Neural cell (in vitro differentiated cells): Measurements from ENCODE around the gene ACLY.

ENCODE experiments used
- EP300 ChIP-seq: fragments of 450-650 bp; conservative IDR thresholded peaks from 2 replicates; pipeline ENCODE4 v1.6.1; 2014; ENCODE audit warnings: antibody characterized with exemption, mild to moderate bottlenecking, moderate library complexity; ENCODE audit not compliant: poor library complexity, severe bottlenecking
- EZH2 ChIP-seq: fragments of 200-600, 300-800 bp; shearing (Covaris generic), sonication (generic); IDR thresholded peaks from 2 replicates; pipeline ENCODE4 v1.6.1; 2014; ENCODE audit warnings: antibody characterized with exemption, low read length, borderline replicate concordance, mild to moderate bottlenecking; ENCODE audit not compliant: insufficient read depth, poor library complexity, severe bottlenecking
- MXI1 ChIP-seq: fragments of 450-650 bp; conservative IDR thresholded peaks from 2 replicates; pipeline ENCODE4 v1.6.1; 2014; ENCODE audit warnings: antibody characterized with exemption, mild to moderate bottlenecking; ENCODE audit not compliant: poor library complexity, severe bottlenecking
- POLR2AphosphoS5 ChIP-seq: IDR thresholded peaks from 2 replicates; pipeline ENCODE4 v1.6.1; 2012
- RAD21 ChIP-seq: fragments of 450-650 bp; conservative IDR thresholded peaks from 2 replicates; pipeline ENCODE4 v1.6.1; 2014; ENCODE audit warnings: antibody characterized with exemption, mild to moderate bottlenecking, moderate library complexity
- SMC3 ChIP-seq: fragments of 450-650 bp; conservative IDR thresholded peaks from 2 replicates; pipeline ENCODE4 v1.6.1; 2014; ENCODE audit warnings: antibody characterized with exemption, mild to moderate bottlenecking, moderate library complexity; ENCODE audit not compliant: poor library complexity
- TF ChIP-seq, protein P1 (sequence below): fragments of 450-650 bp; IDR thresholded peaks from 2 replicates; pipeline ENCODE4 v1.5.1; 2014; ENCODE audit warnings: antibody characterized with exemption, mild to moderate bottlenecking, moderate library complexity; ENCODE audit not compliant: poor library complexity, severe bottlenecking
- TF ChIP-seq, protein P2 (sequence below): IDR thresholded peaks from 2 replicates; pipeline ENCODE4 v1.6.1; 2012; ENCODE audit warnings: borderline replicate concordance

DNA sequence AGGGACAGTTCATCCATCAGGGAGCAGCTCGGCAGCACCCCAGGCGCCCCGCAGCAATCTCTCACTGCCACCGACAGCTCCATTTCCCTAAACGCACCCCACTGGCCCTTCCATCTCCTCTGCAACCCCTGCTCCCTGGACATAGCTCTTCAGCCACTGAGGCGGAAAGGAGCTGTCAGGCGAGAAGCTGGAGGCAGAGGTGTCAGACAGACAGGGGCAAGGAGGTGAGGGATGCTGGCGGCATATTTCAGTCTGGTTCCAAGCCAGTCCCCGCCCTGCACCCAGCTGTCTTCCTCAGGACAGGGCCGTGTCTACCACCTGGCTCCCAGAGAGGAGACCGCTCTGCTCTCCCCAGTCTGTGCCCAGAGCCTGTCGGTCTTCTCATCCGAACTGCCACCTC is 9.7 kb downstream of the ACLY start:
- TF ChIP-seq, protein P1, sequence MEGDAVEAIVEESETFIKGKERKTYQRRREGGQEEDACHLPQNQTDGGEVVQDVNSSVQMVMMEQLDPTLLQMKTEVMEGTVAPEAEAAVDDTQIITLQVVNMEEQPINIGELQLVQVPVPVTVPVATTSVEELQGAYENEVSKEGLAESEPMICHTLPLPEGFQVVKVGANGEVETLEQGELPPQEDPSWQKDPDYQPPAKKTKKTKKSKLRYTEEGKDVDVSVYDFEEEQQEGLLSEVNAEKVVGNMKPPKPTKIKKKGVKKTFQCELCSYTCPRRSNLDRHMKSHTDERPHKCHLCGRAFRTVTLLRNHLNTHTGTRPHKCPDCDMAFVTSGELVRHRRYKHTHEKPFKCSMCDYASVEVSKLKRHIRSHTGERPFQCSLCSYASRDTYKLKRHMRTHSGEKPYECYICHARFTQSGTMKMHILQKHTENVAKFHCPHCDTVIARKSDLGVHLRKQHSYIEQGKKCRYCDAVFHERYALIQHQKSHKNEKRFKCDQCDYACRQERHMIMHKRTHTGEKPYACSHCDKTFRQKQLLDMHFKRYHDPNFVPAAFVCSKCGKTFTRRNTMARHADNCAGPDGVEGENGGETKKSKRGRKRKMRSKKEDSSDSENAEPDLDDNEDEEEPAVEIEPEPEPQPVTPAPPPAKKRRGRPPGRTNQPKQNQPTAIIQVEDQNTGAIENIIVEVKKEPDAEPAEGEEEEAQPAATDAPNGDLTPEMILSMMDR: no peak
- TF ChIP-seq EP300 (no peak), MXI1 (no peak), EZH2 (no peak), POLR2AphosphoS5 (no peak), RAD21 (no peak), SMC3 (no peak)
- TF ChIP-seq, protein P2, sequence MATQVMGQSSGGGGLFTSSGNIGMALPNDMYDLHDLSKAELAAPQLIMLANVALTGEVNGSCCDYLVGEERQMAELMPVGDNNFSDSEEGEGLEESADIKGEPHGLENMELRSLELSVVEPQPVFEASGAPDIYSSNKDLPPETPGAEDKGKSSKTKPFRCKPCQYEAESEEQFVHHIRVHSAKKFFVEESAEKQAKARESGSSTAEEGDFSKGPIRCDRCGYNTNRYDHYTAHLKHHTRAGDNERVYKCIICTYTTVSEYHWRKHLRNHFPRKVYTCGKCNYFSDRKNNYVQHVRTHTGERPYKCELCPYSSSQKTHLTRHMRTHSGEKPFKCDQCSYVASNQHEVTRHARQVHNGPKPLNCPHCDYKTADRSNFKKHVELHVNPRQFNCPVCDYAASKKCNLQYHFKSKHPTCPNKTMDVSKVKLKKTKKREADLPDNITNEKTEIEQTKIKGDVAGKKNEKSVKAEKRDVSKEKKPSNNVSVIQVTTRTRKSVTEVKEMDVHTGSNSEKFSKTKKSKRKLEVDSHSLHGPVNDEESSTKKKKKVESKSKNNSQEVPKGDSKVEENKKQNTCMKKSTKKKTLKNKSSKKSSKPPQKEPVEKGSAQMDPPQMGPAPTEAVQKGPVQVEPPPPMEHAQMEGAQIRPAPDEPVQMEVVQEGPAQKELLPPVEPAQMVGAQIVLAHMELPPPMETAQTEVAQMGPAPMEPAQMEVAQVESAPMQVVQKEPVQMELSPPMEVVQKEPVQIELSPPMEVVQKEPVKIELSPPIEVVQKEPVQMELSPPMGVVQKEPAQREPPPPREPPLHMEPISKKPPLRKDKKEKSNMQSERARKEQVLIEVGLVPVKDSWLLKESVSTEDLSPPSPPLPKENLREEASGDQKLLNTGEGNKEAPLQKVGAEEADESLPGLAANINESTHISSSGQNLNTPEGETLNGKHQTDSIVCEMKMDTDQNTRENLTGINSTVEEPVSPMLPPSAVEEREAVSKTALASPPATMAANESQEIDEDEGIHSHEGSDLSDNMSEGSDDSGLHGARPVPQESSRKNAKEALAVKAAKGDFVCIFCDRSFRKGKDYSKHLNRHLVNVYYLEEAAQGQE: no peak
